HuH-7 (cell line): ENCODE results near the gene WWTR1.

ENCODE experiments used
- DNase-seq: peaks from one replicate; pipeline ENCODE4 v3.0.0; 2011; ENCODE audit warnings: low spot score

WWTR1 gene

GRCh38 chr3:149654188-149654601, 3.6 kb downstream of the WWTR1 start:
- DNase-seq, result no peak

GRCh38 chr3:149653564-149653963, 4.3 kb downstream of the WWTR1 start:
- DNase-seq, result no peak

- no peak for DNase-seq
Measured at GRCh38 chr3:149653136-149653535, 4.7 kb downstream of the WWTR1 start.

DNA sequence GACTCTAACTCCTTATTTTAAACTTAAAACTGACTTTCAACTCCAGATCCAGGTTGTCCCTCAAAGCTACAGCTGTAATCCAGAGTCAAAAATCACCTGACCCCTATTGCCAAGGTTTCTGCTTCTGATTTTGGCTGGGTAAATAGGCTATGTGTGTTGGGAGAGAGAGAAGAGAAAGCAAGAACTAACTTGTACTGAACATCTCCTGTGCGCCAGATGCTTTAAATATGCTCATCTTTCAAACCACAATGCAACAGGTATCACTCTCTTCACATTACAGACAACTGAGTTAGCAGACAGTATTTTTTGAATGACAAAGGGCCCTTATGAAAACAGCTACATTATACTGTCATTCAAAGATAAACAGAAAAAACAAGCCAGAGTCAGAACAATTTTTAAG, 7.0 kb downstream of the WWTR1 start:
- no peak for DNase-seq

DNA sequence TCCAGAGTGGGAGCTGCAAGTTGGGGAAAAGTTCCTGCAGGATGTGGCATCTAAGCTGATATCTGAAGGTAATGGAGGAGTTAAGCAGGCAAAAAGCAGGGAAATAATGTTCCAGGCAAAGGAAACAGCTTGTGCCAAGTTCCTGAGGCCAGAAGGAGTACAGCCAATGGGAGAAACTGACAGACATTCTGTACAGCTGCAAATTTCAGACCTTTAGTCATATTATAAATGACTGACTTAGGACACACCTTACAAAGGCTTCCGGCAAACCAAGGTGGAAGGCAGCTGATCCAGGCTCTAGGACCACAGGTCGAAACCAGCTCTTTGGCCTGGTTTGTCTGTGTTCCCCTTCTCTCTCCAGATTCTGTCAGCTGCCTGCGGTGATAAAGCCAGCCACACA, 9.3 kb downstream of the WWTR1 start:
- no peak for DNase-seq

DNA sequence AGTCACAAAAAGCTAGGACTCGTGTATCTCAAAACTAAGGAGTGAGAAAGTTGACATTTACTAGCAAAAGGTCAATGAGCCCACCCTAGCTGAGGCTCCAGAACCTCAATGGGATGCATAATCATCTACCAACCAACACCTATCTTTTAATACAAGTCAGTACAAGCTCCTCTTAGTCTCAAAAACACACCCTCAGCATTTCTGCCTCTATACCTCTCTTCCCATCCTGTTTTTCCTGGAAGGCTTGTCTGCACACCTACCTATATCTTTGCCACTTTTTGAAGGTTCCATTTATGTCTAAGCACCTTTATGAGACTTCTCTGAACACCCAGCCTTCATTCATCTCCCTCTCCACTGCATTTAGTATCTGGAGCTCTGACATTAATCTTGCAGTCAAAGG, 10.0 kb downstream of the WWTR1 start:
- no peak for DNase-seq

- no peak for DNase-seq
Measured at GRCh38 chr3:149647285-149647684, 10.5 kb downstream of the WWTR1 start.

- no peak for DNase-seq
Measured at GRCh38 chr3:149646181-149646766, 11.6 kb downstream of the WWTR1 start.

- no peak for DNase-seq
Measured at GRCh38 chr3:149643963-149644362, 13.9 kb downstream of the WWTR1 start.

DNA sequence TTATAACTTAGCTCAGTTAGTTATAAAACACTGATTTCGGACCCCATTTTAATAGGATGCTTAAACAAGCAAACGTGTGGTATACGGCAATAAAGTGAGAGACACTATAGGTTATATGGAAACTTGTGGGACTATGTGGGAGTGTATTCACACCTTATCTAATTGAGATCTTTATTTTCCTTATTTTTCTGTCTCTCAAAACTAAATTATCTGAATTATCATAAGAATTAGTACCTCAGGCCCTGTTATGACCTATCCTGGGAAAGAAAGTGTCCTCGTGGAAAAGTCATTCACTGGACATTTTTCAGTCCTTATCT, 14.4 kb downstream of the WWTR1 start:
- DNase-seq, result no peak

DNA sequence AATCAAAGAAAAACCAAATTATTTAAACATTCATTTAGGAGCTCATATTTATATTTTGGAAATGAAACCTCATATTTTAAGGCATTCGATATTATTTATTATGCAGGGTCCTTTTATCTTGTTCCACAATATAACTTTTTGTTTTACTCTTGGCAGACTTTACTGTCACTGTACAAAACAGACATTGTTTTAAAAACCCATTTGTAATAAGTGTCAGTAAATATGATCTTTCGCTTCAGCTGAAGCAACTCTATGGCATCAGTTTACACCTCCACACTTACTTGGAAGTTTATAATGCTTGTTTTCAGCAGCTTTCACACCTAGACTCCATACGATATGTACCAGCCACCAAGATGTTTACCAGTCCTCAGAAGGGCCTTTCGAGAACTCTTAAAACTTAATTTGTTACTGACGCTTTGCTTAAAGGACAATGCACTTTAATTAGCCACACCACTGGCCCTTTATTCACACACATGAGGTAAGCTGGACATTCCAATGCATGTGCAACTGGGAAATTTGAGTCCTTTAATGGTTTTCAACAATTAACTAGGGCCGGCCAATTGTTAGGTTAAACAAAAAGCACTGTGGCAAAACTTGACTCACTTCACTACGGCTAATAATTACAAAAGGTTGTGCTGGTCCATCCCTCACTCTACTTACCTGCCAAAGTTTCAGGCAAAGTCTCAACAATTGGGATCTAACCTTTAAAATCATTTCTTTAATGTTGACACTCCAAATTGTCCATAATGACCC, 16.7 kb downstream of the WWTR1 start:
- DNase-seq, result no peak

- no peak for DNase-seq
Measured at GRCh38 chr3:149639093-149639486, 18.7 kb downstream of the WWTR1 start.

GRCh38 chr3:149638228-149639092, 19.4 kb downstream of the WWTR1 start:
- DNase-seq, result no peak

GRCh38 chr3:149635396-149635795, 22.4 kb downstream of the WWTR1 start:
- no peak for DNase-seq

DNA sequence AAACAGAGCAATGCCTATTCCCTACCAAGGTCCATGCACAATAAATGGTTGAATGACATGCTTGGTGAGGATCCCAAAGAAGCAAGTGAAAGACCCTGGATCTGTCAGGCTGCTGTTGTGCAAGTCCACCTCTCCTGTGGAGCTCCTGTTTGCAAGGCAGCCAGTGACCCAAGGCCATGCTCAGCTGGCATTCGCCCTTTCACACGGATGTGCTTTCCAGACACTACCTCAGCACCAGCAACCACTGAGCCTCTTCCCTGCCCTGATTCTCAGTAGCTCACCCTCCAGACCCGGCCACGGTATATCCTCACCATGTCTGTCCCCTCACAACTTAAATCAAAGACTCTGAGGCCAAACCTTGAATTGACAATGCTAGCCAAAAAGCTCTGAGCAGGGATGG, 23.3 kb downstream of the WWTR1 start:
- DNase-seq, result no peak

- DNase-seq, result no peak
Measured at GRCh38 chr3:149634072-149634471, 23.8 kb downstream of the WWTR1 start.

DNA sequence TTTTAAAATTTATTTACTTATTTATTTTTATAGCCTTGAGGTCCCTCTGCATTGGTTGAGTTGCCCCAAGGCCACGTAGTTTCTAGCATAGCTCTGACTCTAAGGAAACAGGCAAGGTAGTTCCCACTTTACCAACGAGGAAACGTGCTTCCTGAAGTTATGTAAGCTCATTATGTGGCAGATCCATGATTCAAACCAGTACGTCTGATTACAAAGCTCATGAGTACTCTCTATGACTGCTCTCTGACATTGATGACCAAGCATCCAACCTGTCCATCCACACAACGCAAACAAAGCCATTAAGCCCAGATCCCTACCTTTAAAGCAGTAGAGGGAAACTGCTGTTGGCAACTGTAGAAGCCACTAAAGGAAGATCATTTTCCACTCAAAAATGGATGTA, 25.6 kb downstream of the WWTR1 start:
- DNase-seq, result no peak

DNA sequence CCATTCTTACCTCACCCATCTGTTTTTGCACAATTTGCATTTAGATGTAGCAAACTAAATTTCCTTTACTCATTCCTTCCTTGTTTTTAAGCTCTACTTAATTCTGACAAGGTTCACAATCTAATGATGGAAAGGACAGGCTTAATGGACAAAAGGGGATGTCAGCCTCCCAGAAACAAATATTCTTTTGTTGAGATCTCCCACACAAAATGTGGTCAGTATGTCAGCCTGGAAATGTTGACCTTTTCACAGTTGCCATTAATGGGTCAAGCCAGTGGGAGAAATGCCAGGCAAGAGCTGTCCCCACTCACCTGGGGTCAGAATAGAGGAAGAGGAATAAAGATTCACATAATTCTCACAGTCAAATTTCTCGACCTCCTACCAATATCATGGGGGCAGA, 27.0 kb downstream of the WWTR1 start:
- no peak for DNase-seq

GRCh38 chr3:149628957-149629670, 28.7 kb downstream of the WWTR1 start:
- no peak for DNase-seq

GRCh38 chr3:149626671-149627070, 31.2 kb downstream of the WWTR1 start:
- DNase-seq, result no peak

- no peak for DNase-seq
Measured at GRCh38 chr3:149625795-149626194, 32.0 kb downstream of the WWTR1 start.

- no peak for DNase-seq
Measured at GRCh38 chr3:149623824-149624223, 34.0 kb downstream of the WWTR1 start.
